NCI-H774 (cell line): ENCODE data around the gene APH1A.
"Not testable (repeated sequence)": the region's sequence is repeated elsewhere in the genome, so short reads cannot be mapped to it uniquely, and the experiment has no call there.

ENCODE experiments used
- DNase-seq: peaks from one replicate; lab custom pipeline; 2025; lab: John Stamatoyannopoulos, UW

The APH1A gene

GRCh38 chr1:150268705-150269403 lies at the start of gene APH1A:
TSS of gene APH1A (minus strand) at chr1:150269016. CDS start at chr1:150268810, 206 bp downstream.
- DNase-seq: peak; percentile 98

GRCh38 chr1:150314691-150315090 lies 45.9 kb upstream of the APH1A start:
- DNase-seq: not testable (repeated sequence)

GRCh38 chr1:150311762-150312161 lies 42.9 kb upstream of the APH1A start:
- no peak for DNase-seq

DNA sequence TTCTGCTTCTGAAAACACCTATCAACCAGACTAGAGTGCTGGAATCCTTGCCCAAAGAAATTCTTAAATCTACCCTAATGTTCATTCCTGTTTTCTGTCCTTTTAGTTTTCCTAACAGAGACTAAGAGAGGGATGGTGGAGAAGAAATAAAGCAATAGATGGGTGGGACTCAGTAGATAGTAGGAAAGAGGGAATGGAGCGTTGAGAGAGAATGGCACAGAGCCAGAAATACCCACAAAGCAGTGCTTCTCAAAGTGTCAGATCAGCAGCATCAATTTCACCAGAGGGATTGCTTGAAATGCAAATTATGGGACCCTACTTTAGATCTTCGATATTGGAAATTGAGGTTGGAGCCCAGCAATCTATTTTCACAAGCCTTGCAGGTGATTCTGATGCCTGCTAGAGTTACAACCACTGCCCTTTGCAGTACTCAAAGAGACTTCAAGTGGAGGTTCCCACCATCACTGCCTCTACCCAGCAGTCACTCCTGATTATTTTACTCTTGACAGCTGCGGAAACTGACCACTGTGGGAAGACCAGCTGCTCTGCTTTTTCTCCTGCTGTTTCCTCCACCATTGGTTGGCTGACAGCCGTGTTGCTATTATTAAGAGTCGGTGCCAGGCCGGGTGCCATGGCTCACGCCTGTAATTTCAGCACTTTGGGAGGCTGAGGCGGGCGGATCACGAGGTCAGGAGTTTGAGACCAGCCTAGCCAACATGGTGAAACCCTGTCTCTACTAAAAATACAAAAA lies 41.1 kb upstream of the APH1A start:
- DNase-seq: peak; percentile 65

DNA sequence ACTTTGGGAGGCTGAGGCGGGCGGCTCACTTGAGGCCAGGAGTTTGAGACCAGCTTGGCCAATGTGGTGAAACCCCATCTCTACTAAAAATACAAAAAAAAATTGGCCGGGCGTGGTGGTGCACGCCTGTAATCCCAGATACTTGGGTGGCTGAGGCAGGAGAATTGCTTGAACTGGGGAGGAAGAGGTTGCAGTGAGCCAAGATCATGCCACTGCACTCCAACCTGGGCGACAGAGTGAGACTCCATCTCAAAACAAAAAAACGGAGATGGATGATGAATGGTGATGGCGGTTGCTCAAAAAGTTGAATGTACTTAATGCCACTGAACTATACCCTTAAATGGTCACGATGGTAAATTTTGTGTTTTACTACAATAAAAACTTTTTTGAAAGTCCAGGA lies 39.8 kb upstream of the APH1A start:
- DNase-seq: not testable (repeated sequence)

- no peak for DNase-seq
Measured at GRCh38 chr1:150302902-150303301, 34.1 kb upstream of the APH1A start.

DNA sequence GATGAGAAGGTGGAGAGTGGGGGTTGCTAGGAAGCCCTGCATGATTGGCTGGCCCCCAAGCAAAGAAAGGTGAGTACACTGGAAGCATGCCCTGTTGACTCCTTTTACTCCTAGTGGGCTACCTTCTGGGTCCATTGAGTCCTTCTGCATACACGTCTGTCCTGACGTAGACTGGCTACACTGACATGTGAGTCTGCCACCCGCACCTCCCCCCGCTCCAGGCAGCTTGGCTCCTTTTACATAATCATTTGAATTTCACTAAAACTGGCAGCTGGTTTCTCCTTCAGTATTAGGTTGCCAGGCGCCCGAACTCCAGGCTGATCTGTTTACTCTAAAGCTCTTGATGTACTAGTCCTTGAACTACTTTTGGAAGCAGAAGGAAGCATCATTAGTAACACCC lies 33.5 kb upstream of the APH1A start:
- no peak for DNase-seq

DNA sequence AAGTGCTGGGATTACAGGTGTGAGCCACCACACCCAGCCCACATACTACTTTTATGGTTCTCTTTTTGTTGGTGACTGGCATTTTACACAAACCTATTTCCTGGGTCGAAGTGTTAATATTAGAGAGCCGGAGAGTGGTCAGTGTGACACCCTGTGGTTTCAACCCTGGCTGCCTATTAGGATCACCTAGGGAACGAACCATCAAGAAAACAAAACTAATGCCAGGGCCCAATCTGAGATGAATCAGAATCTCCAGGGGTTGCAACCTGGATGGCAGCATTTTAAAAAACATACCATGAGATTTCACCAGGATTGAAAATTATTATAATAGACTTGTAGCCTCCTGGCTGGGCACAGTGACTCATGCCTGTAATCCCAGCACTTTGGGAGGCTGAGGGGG lies 30.9 kb upstream of the APH1A start:
- no peak for DNase-seq

GRCh38 chr1:150295476-150295875 lies 26.7 kb upstream of the APH1A start:
- DNase-seq: no peak

- DNase-seq: peak; percentile 97
Measured at GRCh38 chr1:150293433-150294253, 24.8 kb upstream of the APH1A start, which contains the start of gene MRPS21. TSS of gene MRPS21 (plus strand) at chr1:150293861. CDS start at chr1:150294367, 506 bp downstream.

- DNase-seq: no peak
Measured at GRCh38 chr1:150288822-150289221, 20.0 kb upstream of the APH1A start.

DNA sequence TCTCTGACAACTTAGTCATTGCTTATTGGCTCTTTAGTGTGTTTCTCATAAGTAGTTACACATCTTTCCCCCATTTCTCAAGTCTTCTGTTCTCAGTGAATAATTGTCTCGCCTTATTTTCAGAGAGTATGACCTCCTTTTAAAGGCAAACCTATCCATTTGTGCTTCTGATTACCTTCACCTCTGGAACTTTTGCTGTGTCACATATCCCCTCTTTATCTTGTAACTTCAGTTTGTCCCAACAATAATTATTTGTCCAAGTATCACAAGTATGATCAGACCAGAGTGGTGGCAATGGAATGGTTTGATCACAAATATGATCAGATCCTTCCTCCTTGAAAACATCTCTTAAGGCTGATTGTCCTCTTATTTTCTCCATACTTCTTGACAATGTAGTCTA lies 19.6 kb upstream of the APH1A start:
- DNase-seq: no peak

DNA sequence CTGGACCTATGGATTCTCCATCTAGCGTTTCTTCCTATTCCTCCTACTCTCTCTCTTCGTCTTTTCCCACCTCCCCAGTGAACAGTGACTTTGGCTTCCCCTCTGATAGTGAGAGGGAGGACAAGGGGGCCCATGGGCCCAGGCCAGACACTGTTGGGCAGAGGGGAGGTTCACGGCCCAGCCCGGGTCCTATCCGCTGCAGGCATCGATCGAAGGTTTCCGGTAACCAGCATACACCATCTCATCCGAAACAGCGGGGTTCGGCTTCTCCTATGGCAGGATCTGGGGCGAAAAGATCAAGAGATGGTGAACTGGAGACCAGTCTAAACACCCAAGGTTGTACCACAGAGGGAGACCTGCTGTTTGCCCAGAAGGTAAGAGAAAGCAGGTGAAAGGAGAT lies 14.4 kb upstream of the APH1A start:
- no peak for DNase-seq

- no peak for DNase-seq
Measured at GRCh38 chr1:150282558-150282958, 13.7 kb upstream of the APH1A start.

DNA sequence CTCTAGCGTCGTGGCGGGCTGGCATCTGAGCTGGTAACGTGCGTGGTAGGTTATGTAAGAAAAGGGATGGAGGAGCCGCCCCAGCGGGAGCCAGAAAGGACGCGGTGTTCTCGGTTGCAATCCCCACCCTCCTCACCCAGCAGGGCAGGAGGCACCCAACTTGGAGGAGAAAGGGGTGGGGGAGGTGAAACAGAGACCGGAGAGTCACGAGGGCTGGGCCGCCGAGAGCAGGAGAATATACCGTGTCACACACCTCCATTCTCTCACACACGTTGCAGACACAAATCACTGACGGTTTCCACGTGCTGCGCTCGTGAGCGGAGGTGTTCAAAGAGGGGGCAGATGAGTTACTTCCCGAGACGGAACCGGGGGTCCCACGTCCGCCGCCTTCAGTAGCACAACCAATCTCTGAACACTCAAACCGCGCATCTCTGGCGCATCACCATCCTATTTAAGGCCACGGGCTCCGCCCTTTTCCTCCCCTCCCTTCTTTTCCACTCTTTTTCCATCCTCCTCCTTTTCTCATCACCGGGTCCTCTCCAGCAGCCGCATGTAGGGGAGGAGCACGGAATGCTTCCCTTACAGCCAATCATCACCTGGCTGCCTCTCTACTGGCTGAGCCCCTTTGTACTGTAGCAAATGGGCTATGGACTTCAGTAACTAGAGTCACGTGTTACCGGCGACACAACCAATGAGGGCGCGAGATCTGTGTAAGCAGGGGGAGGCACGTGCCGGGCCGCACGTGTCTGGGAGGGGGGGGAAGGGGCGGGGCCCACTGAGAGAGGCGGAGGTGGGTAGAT lies 13.1 kb upstream of the APH1A start, which contains the start of gene CIART:
TSS of gene CIART (plus strand) at position 797 of the 800 bp plus-strand sequence. CDS start 714 bp downstream, outside the sequence.
- peak; percentile 99 for DNase-seq

- peak; percentile 57 for DNase-seq
Measured at GRCh38 chr1:150281221-150281757, 12.5 kb upstream of the APH1A start.

DNA sequence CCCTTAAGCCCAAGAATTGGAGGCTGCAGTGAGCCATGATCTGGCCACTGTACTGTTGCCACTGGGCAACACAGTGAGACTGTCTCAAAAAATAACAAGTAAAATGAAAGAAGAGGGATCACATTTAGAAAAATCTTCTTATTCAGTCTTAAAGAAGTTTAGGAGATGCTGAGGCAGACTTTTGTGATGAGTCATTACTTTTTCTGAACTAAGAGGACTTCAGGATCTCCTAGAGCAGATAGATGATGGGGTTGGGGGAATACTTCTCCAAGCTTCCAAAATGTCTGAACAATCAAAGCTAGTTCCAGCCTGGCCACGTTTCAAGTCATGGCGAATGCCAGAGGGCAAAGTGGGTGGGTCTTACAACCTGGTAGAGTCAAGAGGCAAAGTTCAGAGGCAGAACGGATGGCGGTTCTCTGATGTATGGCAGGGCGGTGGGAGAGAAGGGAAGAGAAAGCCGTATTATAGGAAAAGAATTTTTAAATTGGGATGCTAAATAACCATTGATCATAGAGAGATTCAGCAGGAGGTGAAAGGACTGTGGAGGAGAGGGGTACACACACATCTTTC lies 11.4 kb upstream of the APH1A start:
- DNase-seq: no peak

- DNase-seq: no peak
Measured at GRCh38 chr1:150273311-150273710, 4.5 kb upstream of the APH1A start.

- no peak for DNase-seq
Measured at GRCh38 chr1:150271291-150271959, 2.6 kb upstream of the APH1A start.

- no peak for DNase-seq
Measured at GRCh38 chr1:150269451-150269850, 635 bp upstream of the APH1A start.
